Activated CD8-positive, alpha-beta memory T cell treated with anti-CD3 and anti-CD28 coated beads, Interleukin-2, amount 50 U/mL, for 24 hours (primary cell): Measurements from ENCODE around the gene KCNK2.

Source experiments
- DNase-seq: peaks from one replicate; pipeline ENCODE4 v3.0.0-alpha.2; 2020; ENCODE audit errors: extremely low read depth

The KCNK2 gene, protein sequence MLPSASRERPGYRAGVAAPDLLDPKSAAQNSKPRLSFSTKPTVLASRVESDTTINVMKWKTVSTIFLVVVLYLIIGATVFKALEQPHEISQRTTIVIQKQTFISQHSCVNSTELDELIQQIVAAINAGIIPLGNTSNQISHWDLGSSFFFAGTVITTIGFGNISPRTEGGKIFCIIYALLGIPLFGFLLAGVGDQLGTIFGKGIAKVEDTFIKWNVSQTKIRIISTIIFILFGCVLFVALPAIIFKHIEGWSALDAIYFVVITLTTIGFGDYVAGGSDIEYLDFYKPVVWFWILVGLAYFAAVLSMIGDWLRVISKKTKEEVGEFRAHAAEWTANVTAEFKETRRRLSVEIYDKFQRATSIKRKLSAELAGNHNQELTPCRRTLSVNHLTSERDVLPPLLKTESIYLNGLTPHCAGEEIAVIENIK

DNA sequence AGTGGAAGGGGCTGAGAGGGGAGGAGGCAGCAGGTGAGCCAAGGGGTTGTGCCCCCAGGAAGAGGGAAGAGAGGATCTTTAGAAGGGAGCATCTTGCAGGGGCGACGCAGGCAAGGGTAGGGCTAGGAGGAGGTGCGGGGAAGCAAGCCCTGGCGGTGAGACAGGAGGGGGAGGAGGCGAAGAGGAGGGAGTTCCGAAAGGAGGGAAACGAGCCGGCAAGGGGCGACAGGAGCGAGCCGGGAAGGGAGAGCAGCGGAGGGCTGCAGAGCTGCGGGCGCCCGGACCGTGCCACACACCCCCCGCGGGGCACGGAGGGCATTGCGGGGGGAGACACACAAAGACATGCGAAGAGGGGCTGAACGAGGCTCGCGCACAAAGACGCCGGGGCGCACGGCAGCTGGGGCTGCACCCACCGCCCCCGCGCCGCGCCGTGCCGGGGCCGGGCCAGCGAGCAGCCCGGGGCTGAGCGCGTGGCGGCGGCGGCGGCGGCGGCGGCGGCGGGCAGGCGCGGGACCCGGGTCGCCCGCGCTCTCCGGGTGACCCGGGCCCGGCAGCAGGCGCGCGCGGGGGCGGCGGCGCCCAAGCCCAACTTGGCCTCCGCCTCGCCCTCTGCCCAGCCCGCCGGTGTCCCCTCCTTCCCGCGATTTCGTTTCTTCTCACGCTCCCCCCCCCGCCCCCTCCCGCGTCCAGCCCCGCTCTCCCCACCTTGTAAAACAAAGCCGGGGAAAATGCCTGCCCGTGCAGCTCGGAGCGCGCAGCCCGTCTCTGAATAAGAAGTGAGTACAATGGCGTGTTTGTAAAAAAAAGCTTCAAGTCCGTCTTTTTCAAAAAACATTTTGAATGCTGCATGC lies at the start of gene KCNK2:
Gene KCNK2, plus strand, starts transcription at position 206 of the 851 bp plus-strand sequence. CDS start 649 bp downstream, outside the sequence.
- no peak for DNase-seq

DNA sequence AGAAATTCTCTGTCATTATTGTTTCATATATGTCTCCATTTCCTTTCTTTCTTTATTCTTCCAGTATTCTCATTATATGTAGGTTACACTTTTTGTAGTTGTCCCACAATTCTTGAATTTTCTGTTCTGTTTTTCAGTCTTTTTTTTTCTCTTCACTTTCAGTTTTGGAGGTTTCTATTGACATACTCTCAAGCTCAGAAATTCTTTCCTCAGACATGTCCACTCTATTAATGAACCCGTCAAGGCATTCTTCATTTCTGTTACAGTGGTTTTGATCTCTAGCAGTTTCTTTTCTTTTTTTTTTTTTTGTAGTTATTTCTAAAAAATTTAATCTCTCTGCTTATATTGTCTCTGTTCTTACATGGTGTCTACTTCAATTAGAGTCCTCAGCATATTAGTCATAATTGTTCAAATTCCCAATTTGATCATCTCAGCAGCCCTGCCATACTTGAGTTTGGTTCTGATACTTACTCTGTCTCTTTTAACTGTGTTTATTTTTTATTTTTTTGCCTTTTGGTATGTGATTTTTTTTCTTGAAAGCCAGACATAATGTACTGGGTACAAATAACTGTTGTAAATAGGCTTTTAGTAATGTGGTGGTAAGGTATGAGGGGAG lies 49.5 kb upstream of the KCNK2 start:
- DNase-seq, result no peak

DNA sequence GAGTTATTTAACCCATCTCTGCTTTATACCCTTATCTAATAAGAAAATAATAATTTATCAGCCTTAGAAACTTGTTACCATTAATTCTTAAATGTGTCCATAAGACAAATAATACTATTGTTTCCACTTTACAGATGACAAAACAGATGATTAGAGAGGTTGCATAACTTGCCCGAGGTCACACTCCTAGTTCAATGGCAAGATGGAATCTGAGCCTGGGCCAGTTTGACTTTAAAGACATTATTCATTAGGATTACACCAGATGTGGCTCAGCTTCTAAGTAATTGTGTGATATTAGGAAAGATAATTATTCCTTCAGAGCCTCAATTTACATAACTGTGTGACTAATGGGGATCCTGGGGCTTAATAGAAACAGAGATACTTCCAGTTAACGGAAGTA lies 42.3 kb upstream of the KCNK2 start:
- DNase-seq, result no peak

DNA sequence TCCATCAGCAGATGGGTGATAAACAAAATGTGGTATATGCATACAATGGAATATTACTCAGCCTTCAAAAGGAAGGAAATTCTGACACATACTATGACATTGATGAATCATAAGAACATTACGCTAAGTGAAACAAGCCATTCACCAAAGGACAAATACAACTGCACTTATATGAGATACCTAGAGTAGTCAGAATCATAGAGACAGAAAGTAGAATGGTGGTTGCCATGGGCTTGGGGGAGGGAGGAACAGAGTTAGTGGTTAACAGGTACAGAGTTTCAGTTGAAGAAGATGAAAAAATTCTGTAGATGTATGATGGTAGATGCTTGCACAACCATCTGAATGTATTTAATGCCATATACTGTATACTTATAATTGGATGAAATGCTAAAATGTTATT lies 39.1 kb upstream of the KCNK2 start:
- DNase-seq, result no peak

DNA sequence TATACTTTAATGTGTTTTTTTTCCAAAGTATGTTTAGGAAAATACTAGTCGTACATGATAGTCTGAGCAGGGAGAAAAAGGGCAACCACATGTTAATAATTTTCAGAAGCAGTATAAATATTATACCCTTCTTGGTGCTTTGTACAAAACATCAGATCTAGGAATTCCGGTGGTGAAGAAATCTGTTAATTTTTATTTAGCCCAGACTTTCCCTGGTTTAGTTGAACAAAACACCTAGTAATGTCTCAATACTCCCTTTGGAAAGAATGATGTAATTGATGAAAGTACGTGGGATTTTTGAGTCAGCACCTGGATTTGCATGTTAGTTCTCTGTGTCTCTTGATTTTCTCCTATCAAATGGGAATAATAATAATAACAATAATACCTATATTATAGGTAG lies 38.4 kb upstream of the KCNK2 start:
- DNase-seq, result no peak

DNA sequence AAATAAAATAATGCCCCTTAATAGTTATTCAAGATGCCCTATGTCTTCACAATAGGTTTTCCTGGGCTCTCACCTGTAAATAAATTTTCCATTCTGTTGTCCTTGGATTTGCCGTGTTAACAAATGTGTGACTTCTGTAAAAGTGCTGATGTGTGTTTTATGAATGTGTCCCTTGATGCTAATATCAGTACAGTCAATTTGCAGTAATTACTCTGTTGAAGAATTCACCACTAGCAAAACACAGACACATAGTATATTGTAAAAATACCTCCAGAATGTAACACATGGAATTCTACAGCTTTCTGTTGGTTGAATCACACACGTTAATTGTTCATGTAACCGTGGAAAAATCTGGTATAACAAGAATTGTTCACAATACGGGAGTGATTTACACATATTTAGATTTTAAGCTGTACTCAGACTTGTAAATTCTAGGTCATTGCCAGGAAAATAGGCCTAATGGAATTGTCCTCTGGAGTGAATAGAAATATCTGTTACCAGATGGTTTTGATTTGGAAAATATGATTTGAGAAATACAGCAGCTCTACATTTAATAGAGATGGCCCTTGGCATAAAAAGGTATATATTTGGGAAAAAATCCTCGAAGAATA lies 36.7 kb upstream of the KCNK2 start:
- no peak for DNase-seq

DNA sequence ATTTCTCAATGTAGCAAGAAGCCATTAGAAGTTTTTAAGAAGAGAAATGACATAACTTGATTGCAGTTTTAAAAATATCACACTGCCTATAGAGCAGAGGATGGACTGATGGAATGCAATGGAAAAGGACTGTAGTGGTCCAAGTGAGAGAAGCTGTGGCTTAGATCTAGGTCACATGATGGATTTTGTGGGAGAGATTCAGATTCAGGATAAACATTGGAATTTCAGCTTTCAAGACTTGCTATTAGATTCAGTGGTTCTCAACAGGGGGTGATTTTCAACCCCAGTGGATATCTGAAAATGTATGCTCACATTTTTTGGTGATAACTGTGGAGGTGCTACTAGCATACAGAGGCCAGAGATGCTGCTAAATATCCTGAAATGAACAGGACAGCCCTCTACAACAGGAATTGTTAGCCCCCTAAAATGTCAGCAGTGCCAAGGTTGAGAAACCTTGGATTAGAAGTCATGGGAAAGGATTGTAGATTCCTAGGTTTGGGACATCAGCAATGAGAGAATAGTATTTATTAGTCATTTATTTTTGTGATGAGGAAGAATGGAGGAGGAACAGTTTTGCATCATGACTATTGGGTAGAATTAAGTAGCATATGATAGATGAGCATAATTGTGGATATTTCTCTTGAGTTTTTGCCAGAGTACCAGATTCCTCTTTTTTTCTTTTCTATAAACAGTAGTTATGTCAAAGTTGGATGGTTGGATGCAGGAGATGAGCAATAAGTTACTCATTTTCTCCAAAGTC lies 30.1 kb upstream of the KCNK2 start:
- DNase-seq, result no peak

DNA sequence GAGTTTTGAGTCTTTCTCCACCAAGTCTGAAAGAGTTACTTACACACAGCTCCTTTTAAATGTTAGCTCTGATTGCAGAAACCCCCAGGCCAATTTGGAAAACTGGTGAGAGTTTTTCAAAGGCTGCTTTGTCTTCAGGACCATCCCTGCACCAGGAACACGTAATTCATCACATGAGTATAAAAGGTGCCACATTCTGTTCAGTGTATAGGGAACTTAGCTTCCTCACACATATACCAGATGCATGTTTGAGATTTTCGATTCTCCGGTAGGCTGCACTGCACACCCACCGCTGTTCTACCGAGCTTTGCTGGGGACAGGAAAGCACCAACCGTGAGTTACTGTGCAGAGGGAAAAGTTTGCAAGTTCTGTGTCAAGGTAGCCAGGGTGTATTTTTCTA lies 28.3 kb upstream of the KCNK2 start:
- DNase-seq, result no peak

DNA sequence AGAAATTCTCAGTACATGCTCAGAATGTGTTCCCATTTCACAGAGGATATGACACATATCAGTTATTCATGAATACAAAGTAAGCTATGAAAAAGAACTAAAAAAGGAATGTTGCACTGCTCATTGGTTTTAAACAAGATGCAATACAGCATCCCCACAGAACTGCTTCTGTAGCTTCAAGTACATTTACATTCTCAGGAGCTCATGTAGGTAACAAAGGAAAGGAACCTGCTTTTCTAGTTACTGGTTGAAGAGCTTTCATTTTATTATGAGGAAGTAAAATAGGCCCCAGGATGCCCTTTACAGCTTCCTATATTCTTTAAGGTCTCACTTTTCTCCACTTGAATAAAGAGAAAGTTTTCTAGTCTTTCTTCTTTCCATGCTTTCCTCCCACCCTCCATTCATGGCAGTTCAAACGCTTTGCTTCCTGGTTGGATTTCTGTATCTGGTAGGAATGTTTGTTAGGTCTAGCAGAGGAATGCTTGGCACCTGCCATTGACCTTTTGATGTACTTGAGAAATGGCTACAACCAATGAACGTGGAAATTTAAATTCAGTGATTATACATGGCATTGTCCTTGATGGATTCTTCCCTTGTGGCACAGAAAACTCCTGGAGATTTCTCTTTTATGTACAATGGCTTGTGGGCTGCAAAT lies 27.1 kb upstream of the KCNK2 start:
- no peak for DNase-seq

DNA sequence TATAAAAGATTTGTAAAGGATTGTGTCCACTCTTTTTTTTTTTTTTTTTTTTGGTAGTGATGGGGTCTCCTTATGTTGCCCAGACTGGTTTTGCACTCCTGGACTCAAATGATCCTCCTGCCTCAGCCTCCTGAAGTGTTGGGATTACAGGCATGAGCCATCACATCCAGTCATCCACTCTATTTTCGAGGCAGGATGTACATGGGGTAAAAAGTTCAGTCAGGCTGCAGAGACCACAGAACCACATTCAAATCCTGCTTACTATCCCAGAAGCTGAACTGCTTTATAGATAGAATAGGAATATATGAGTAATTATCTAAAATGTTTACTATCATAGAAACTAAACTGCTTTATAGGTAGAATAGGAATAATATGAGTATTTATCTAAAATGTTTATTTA lies 26.0 kb upstream of the KCNK2 start:
- DNase-seq, result no peak

DNA sequence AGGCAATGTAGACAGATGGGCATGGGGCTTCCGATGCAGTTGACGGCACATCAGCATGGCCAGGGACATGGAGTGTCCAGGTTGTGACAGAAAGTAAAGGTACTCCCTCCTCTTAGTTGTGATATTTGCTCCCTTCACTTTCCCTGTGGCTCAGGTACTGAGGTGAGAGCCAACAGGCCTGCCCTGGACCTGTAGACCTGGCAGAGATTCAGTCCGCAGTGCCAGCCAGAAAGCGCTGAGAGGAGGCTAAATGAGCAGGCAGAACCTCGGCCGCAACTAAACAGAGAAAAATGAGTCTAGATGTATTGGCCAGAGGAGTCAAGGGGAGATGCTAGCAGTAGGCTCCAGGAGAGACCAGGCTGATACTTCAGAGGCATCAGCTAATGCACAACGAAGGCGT lies 22.6 kb upstream of the KCNK2 start:
- DNase-seq, result no peak

DNA sequence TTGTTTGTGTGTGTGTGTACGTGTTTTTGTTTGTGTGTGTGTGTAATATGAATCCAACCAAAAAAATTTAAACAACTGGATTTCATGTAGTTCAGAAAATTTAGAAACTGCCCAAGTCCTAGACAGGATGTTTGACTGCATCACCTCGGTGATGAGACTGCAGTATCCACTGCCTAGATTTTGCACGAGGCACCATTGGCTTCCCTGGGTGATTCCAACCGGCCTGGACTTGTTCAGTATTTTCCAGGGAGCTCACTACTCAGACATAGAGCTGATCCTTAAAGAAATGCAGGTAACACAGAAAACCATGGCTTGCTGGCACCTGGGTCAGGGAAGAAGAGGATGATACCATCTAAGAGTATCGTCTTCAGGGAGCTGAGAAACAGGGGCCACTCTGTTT lies 18.2 kb upstream of the KCNK2 start:
- no peak for DNase-seq

DNA sequence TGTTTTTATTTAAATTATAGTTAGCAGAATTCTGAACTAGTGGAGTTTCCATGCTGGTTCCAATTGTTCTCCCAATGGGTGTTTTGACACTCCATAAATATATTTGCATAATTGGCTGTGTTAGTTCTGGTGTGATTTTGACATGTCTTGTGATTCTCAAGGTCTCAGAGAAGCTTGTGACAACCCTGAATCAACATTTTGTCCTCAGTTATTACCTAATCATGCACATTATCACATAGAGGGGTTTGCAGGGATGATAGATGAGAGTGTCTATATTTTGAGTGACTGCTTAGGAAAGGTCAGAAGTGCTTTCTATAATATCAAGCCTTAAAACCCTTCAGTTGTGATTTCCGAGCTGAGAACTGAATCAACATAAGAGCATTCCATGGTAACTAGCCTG lies 11.5 kb upstream of the KCNK2 start:
- no peak for DNase-seq

DNA sequence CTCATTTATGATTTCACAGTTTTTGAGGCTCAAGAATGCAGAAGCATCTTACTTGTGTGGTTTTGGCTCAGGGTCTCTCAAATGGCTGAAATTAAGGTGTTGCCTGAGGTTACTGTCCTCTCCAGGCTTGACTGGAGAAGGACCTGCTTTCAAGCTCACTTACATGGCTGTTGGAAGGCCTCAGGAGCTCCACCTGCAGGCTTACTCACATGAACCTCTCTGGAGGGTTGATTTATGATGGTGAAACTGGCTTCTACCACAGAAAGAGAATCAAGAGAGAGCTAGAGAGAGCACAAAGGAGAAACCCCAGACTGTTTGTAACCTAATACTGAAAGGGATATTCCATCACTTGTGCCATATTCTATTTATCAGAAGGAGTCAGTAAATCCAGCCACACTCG lies 6.2 kb upstream of the KCNK2 start:
- DNase-seq, result no peak

DNA sequence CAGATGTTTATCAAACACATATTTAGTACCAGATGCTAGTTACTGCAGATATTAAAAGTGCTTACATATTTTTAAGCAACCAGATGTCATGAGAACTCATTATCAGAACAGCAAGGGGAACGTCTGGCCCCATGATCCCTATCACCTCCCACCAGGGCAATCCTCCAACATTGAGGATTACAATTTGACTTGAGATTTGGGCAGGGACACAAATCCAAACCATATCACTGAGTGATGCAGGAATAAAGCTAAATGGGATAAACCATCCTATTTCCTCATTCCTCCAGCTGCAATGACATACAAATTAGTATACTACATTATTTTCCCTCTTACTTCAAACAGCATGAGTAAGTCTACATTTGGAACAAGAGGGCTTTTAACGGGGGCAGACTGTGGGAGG lies 3.1 kb upstream of the KCNK2 start:
- no peak for DNase-seq

DNA sequence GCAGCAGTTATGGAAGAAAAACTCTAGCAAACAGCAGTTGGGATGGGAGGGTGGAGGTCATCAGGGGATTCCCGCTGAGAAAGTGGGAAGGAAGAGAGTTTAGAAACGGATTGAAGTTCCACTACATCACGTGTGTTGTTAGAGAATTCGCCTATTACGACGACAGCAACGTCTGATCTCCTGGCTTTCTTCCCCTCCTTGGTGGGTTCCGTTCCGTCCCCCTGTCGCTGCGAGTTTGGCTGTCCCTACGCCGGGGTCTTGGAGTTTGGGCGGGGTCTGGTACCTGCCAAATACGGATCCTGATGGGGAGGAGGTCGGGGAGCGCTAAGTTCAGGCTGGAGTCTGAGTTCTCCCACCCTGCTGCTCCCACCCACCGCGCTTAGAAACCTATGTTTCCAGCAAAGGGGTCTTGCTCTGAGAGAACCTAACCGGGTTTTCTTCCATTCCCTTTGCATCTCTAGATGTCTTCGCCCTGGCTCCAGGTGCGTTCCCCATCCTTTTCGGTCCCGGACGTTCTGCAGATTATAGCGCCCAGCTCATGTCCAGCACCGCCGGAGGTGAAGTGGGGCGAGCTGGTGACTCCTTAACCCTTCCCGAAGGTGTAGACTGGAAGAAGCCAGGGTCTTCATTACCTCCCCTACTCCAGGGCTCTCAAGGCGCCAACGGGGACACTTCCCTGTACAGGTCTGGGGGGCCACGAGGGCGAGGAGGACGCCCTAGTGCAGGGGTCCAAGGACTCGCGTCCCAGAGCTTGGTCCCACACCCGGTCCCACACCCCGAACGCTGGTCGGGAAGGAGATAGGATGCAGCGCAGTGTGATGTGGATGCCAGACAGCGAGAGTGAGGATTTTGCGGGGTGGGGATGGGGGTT lies 641 bp upstream of the KCNK2 start:
- DNase-seq, result no peak

DNA sequence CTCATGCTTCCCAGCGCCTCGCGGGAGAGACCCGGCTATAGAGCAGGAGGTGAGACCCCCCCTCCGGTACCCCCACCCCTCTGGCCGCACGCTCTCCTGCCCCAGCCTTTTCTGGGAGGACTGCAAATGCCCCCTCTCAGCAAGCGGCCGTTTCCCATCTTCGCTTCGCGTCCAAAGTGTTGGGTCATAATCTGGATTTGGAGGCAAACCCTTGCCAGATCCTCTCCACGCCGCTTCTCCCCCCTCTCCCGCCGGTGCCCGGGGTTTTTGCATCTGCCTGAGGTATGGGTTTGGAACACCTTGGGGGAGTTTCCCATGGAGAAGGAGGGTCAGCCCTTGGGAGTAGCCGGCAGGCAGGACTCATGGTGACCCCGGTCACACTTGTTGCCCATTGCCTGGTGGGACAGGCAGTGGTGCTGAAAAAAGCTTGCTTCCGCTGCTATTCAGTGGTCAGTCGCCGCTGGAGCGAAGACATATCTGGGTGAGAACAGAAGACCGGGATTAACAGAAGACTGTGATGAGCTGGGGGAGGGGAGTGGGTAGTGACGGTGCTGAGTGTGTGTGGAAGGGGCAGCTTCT lies 935 bp downstream of the KCNK2 start:
- no peak for DNase-seq

DNA sequence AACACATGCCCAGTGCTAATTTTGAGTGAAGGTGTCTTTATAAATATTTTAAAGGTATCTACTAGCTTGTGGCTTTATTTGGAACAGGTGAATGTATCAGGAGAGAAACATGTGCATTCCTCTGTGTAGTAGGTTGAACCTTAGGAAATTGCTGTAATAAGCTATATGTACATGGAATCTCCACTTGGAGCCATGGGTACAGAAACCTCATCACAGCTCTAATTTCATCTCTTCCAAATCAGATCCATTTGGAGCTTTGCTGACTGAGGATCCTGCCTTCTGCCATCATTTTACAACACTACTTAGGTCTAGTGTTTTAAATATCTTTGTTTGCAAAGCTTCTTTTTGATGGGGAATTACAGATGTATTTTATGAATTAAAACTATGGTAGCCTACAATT lies 2.1 kb downstream of the KCNK2 start:
- DNase-seq, result no peak

DNA sequence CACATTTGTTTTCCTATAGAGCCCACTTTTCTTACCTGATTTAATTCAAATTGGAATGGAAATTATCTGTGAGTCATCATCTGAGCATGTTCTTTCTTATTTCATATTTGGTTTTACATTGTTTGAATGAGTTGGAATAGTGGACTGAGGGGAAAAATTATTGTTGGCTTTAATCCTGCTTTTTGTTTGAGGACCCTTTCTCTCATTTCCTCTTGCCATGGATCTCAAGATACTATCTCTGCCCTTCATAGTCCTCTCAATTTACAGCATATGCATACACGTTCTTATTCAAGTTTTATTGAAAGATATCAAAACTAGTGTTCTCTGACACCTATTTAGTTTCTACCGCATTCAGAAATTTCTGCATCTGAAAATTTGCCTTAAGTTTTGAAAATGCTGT lies 5.1 kb downstream of the KCNK2 start:
- DNase-seq, result no peak

DNA sequence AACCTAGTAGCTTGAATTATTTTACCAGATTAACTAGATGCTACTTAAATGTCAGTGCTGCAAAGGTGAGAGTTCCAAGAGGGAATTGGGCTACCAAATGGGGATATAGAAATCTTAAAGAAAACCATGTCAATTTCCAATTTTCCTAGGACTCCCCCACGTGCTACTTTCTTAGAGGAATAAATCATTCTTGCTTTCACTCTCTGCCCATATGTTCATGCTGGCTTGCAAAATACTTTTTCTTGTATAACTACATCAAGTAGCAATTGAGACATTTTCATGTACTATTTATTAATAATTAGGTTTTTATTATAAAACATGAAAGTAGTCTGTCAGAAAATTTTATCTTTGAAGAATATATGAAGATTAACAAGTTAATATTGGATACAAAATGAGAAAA lies 11.8 kb downstream of the KCNK2 start:
- DNase-seq, result no peak
